HL-60 (cell line): Measurements from ENCODE around the gene MYORG.

Source experiments
- DNase-seq, 2 experiments: peaks; one replicate each; pipeline ENCODE4 v3.0.0-alpha.2; 2010 to 2020; ENCODE audit warnings: low read depth in 1 of 2, low spot score in 1 of 2
- H3K27ac ChIP-seq: fragments of 250-450 bp; sonication (Bioruptor Pico); replicated peaks from 2 replicates; pipeline ENCODE4 v1.5.1; 2020; ENCODE audit warnings: mild to moderate bottlenecking, moderate library complexity
- H3K27me3 ChIP-seq: fragments of 250-450 bp; sonication (Bioruptor Pico); 2 replicates; pipeline ENCODE4 v1.5.1; 2021; ENCODE audit warnings: mild to moderate bottlenecking, moderate library complexity; ENCODE audit not compliant: insufficient read depth, poor library complexity, severe bottlenecking
- H3K4me3 ChIP-seq: replicated peaks from 2 replicates; pipeline ENCODE4 v1.5.1; 2011; ENCODE audit warnings: mild to moderate bottlenecking, control low read depth, low read length; ENCODE audit not compliant: insufficient read depth
- CTCF ChIP-seq: IDR thresholded peaks from one replicate; pipeline ENCODE4 v1.5.1; 2011; ENCODE audit warnings: low read length, control low read depth, inconsistent platforms; ENCODE audit not compliant: insufficient read depth
- GABPA ChIP-seq: IDR thresholded peaks from 2 replicates; pipeline ENCODE4 v1.6.1; 2012; ENCODE audit warnings: low read depth
- POLR2AphosphoS5 ChIP-seq: IDR thresholded peaks from 2 replicates; pipeline ENCODE4 v1.6.1; 2012; ENCODE audit warnings: low read depth
- REST ChIP-seq: IDR thresholded peaks from 2 replicates; pipeline ENCODE4 v1.6.1; 2012; ENCODE audit warnings: low read depth; ENCODE audit not compliant: insufficient replicate concordance
- SPI1 ChIP-seq: IDR thresholded peaks from 2 replicates; pipeline ENCODE4 v1.6.1; 2012; ENCODE audit warnings: low read depth, mild to moderate bottlenecking, borderline replicate concordance

Gene MYORG

GRCh38 chr9:34413231-34413852 is 36.6 kb upstream of the MYORG start:
- Histone ChIP-seq H3K27me3 (no peaks in the 10 kb centered on the region), H3K4me3 (no peak overlapping the region), H3K27ac (no peak overlapping the region)
- no peak for DNase-seq
- peak; percentile 97 for TF ChIP-seq REST
- no peak for TF ChIP-seq CTCF

GRCh38 chr9:34412336-34412735 is 35.6 kb upstream of the MYORG start:
- no peak for DNase-seq
- H3K27me3 ChIP-seq = no peaks in the 10 kb centered on the region
- no peak overlapping the region for H3K27ac ChIP-seq
- H3K4me3 ChIP-seq = no peak overlapping the region
- TF ChIP-seq POLR2AphosphoS5 = no peak
- no peak for TF ChIP-seq REST
- no peak for TF ChIP-seq CTCF
- no peak for TF ChIP-seq SPI1
- TF ChIP-seq GABPA = no peak

- TF ChIP-seq SPI1 = no peak
- TF ChIP-seq CTCF = no peak
- TF ChIP-seq POLR2AphosphoS5 = no peak
- no peak for TF ChIP-seq REST
- no peak for TF ChIP-seq GABPA
- DNase-seq = no peak
- Histone ChIP-seq H3K27ac (no peak overlapping the region), H3K27me3 (no peaks in the 10 kb centered on the region), H3K4me3 (no peak overlapping the region)
Measured at GRCh38 chr9:34409154-34409553, 32.5 kb upstream of the MYORG start.
